ENCODE measurements around the gene MYL7. TPM values are rescaled to one million over a fixed set of nuclear protein-coding genes. Genes with fewer than 3 reads are reported as not detected.

MYL7 gene
- total RNA-seq, 1 experiment from 2014 or later = not detected

GRCh38 chr7:44145479-44145968, 4.4 kb upstream of the MYL7 start:
- Histone ChIP-seq H3K9me2 (ENCODE audit: insufficient read depth) (no peaks in the 10 kb centered on the region), H4K20me1 (ENCODE audit: insufficient read depth) (no peaks in the 10 kb centered on the region), H3K9ac (ENCODE audit: low read length) (no peak overlapping the region), H3K27me3 (ENCODE audit: insufficient read depth, low read length) (no peaks in the 10 kb centered on the region), H3K4me2 (ENCODE audit: low read length) (no peak overlapping the region), H3K36me3 (ENCODE audit: control insufficient read depth in 1 of 2, insufficient read depth in 2 of 2, low read length in 2 of 2) (no peaks in the 10 kb centered on the region), H3K4me1 (ENCODE audit: control insufficient read depth in 1 of 2, insufficient read depth in 2 of 2, low read length in 2 of 2) (peaks cover 0 to 5% of the 10 kb centered on the region in 2 experiments; a peak in 2 of 4 replicates), H2AFZ (ENCODE audit: low read depth, low read length, poor library complexity, severe bottlenecking) (no peak overlapping the region), H3K9me3 (ENCODE audit: control insufficient read depth in 1 of 2, insufficient read depth in 1 of 2, low read depth in 1 of 2, low read length in 2 of 2) (no peaks in the 10 kb centered on the region), H3K79me2 (ENCODE audit: insufficient read depth, low read length) (no peaks in the 10 kb centered on the region), H3K27ac (ENCODE audit: low read depth, low read length) (no peak overlapping the region), H3K4me3 (replicated peaks in 1 of 2; ENCODE audit: low read depth in 1 of 2, low read length in 2 of 2) (no peak overlapping the region)
- ChIA-PET CTCF (no interaction called here), RAD21 (ENCODE audit: low non-redundant PET in 1 of 2, low total read pairs in 2 of 2, uncharacterized antibody in 2 of 2, unreplicated experiment in 2 of 2) (no interaction called here), POLR2A (no interaction called here)
- ATAC-seq = no peak
- DNase-seq (ENCODE audit: low read depth, low spot score) = no peak
- BruUV-seq (replicated peaks) = no TSS peak
- TF ChIP-seq RAD21 (IDR thresholded peaks at IDR 0.05; ENCODE audit: low read depth) = no peak
- TF ChIP-seq EZH2 (IDR thresholded peaks at IDR 0.05) = no peak
- TF ChIP-seq ZNF274 (IDR thresholded peaks at IDR 0.05; ENCODE audit: low read depth, low read length) = no peak
- TF ChIP-seq ELF1 (IDR thresholded peaks at IDR 0.05; ENCODE audit: borderline replicate concordance, low read depth) = no peak
- no peak for TF ChIP-seq CBX3 (IDR thresholded peaks at IDR 0.05; ENCODE audit: low read depth)
- TF ChIP-seq CEBPB (IDR thresholded peaks at IDR 0.05; ENCODE audit: low read depth) = no peak
- TF ChIP-seq POLR2AphosphoS5 (IDR thresholded peaks at IDR 0.05; ENCODE audit: low read depth, low read length) = no peak
- no peak for TF ChIP-seq YY1 (IDR thresholded peaks at IDR 0.05; ENCODE audit: extremely low read depth, insufficient replicate concordance, low read depth, low read length)
- TF ChIP-seq SP1 (IDR thresholded peaks at IDR 0.05; ENCODE audit: low read depth) = no peak
- TF ChIP-seq SRF (IDR thresholded peaks at IDR 0.05; ENCODE audit: low read depth) = no peak
- TF ChIP-seq EGR1 (IDR thresholded peaks at IDR 0.05; ENCODE audit: low read depth) = no peak
- TF ChIP-seq REST (IDR thresholded peaks at IDR 0.05; ENCODE audit: low read depth) = no peak
- no peak for TF ChIP-seq ATF3 (IDR thresholded peaks at IDR 0.05)
- TF ChIP-seq EZH2phosphoT487 (IDR thresholded peaks at IDR 0.05; ENCODE audit: borderline replicate concordance) = no peak
- TF ChIP-seq POLR2A (IDR thresholded peaks at IDR 0.05; ENCODE audit: borderline replicate concordance, extremely low read depth, insufficient read depth, insufficient read length) = no peak
- TF ChIP-seq ZBTB33 (IDR thresholded peaks at IDR 0.05; ENCODE audit: extremely low read depth, insufficient replicate concordance, low read length) = no peak
- no peak for TF ChIP-seq ZFX (IDR thresholded peaks at IDR 0.05)
- TF ChIP-seq TCF7L2 (IDR thresholded peaks at IDR 0.05; ENCODE audit: borderline replicate concordance, extremely low read depth, insufficient read depth, insufficient read length) = no peak
- TF ChIP-seq JUND (IDR thresholded peaks at IDR 0.05) = no peak
- TF ChIP-seq SIN3A (IDR thresholded peaks at IDR 0.05; ENCODE audit: low read depth) = no peak
- intact Hi-C loops (cut with micrococcal nuclease) = loop anchor here (5.0 kb wide), 1 partner anchor 37 kb away; no protein-coding TSS in a partner anchor

Measured in HCT116 (cell line).